Common myeloid progenitor, CD34-positive (primary cell): ENCODE data around the gene SLC22A23.

Experiments
- CTCF ChIA-PET: fragments of 350-600 bp; sonication (Branson Sonifier 250); formaldehyde crosslinking; loops from one replicate; lab custom pipeline; 2021; ENCODE audit warnings: antibody characterized with exemption; lab: Charles Lee
- POLR2A ChIA-PET: fragments of 350-600 bp; sonication (Branson Sonifier 250); formaldehyde crosslinking; loops from one replicate; lab custom pipeline; 2021; ENCODE audit warnings: antibody characterized with exemption; lab: Charles Lee
- DNase-seq, 3 donors: peaks; one replicate each; pipeline versions ENCODE4 v3.0.0 to v3.0.0-alpha.2; 2013
- H3K27ac ChIP-seq, 2 experiments: 1 replicate in 1 of 2; 2 replicates in 1 of 2; pipeline ENCODE4 v1.7.0; 2013; ENCODE audit warnings: inconsistent platforms in 2 of 2, low read length in 2 of 2, mild to moderate bottlenecking in 2 of 2, low read depth in 1 of 2, moderate library complexity in 1 of 2; ENCODE audit not compliant: severe bottlenecking in 2 of 2, insufficient read depth in 1 of 2, poor library complexity in 1 of 2
- H3K27me3 ChIP-seq, 5 experiments: replicated peaks in 2 of 5; 1 replicate in 3 of 5; 2 replicates in 2 of 5; pipeline versions ENCODE4 v1.6.1 to v1.7.0; 2013; ENCODE audit warnings: low read length in 4 of 5, mild to moderate bottlenecking in 2 of 5, moderate library complexity in 2 of 5, inconsistent platforms in 1 of 5; ENCODE audit not compliant: insufficient read depth in 5 of 5, control insufficient read depth in 4 of 5
- H3K36me3 ChIP-seq, 4 experiments: 1 replicate in 2 of 4; 2 replicates in 2 of 4; pipeline versions ENCODE4 v1.6.1 to v1.7.0; 2013; ENCODE audit warnings: low read length in 3 of 4, control low read depth in 1 of 4, mild to moderate bottlenecking in 1 of 4; ENCODE audit not compliant: control insufficient read depth in 4 of 4, insufficient read depth in 4 of 4
- H3K4me1 ChIP-seq, 4 experiments: 1 replicate in 3 of 4; 2 replicates in 1 of 4; pipeline versions ENCODE4 v1.6.1 to v1.7.1; 2013; ENCODE audit warnings: low read length in 3 of 4, mild to moderate bottlenecking in 3 of 4, control low read depth in 1 of 4, inconsistent platforms in 1 of 4, moderate library complexity in 1 of 4; ENCODE audit not compliant: control insufficient read depth in 4 of 4, insufficient read depth in 4 of 4; ENCODE audit errors: control extremely low read depth in 1 of 4
- H3K4me3 ChIP-seq, 7 experiments: 1 replicate in 4 of 7; 2 replicates in 3 of 7; pipeline versions ENCODE4 v1.5.1 to v1.7.0; 2013; ENCODE audit warnings: mild to moderate bottlenecking in 7 of 7, low read length in 6 of 7, moderate library complexity in 6 of 7, inconsistent platforms in 2 of 7, low read depth in 2 of 7, control low read depth in 1 of 7; ENCODE audit not compliant: insufficient read depth in 4 of 7, control insufficient read depth in 1 of 7; ENCODE audit errors: extremely low read depth in 1 of 7
- H3K9me3 ChIP-seq, 5 experiments: 1 replicate in 4 of 5; 2 replicates in 1 of 5; pipeline versions ENCODE4 v1.6.1 to v1.7.1; 2013; ENCODE audit warnings: low read length in 4 of 5, mild to moderate bottlenecking in 2 of 5, inconsistent platforms in 1 of 5, low read depth in 1 of 5, moderate library complexity in 1 of 5; ENCODE audit not compliant: control insufficient read depth in 4 of 5, insufficient read depth in 2 of 5; ENCODE audit errors: control extremely low read depth in 1 of 5
- WGBS: methylation state at CpG from one replicate; pipeline ENCODE4 v1.1.5; 2013; ENCODE audit not compliant: insufficient coverage; 5-methylcytosine and 5-hydroxymethylcytosine counted together

The SLC22A23 gene

DNA sequence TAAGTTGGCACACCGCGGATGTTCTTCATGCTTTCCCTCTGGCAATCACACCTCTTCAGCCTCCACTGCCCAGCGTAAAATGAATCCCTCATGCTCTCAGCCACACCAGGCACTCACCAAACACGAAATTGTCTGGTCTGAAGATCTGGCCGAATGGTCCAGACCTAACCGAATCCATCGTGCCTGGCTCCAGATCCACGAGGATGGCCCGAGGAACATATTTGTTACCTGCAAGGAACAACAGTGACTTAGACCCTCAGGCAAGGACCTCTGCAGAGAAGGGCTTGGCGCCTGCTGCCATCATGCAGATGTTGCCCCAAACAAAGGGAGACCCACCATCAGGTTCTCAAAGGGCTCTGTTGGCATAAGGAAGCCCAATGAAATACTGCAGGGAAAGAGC is 230.8 kb downstream of the SLC22A23 start:
- ChIA-PET POLR2A (no interaction called here), CTCF (interaction anchor here (1.2 kb wide), 1 partner anchor 11 kb away, joined by 3 read pairs; no protein-coding TSS in a partner anchor)
- WGBS = 85% methylated on average over 10 of the region's 10 CpGs
- Histone ChIP-seq H3K36me3 (no peaks in the 10 kb centered on the region), H3K4me3 (no peak overlapping the region), H3K4me1 (peaks cover 0 to 37% (median 30%) of the 10 kb centered on the region in 4 experiments), H3K9me3 (peaks cover 0 to 4% (median 0%) of the 10 kb centered on the region in 5 experiments), H3K27me3 (peaks cover 14 to 82% (median 38%) of the 10 kb centered on the region in 5 experiments), H3K27ac (no peak overlapping the region)
- DNase-seq = no peak

DNA sequence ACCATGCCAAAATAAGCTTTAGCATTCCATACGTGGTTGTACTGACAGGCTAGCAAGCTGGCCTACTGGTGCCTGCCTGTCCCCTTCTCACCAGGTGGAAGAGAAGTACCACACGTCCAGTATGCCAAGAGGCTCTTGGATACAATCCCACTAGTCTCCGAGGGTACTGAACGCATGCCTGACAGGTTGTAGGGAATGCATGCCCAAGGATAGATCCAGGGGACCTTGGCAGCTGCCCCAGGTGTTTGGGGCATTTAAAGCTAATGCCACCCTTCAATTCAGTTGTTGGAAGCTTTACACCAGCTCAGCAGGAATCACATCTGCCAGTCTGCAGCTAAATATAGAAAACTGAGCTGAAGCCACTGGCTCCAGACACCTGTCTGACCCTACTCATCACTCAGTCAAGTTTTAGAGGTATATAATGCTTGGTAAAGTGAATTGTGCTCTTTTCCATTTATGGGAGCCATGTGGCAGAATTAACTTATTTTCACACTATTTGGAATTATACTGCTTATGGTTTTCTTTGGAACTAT is 234.3 kb downstream of the SLC22A23 start:
- POLR2A ChIA-PET = no interaction called here
- peaks cover 0 to 12% (median 10%) of the 10 kb centered on the region in 4 experiments for H3K4me1 ChIP-seq
- CTCF ChIA-PET = interaction anchor here (1.1 kb wide), 1 partner anchor 27 kb away, joined by 3 read pairs; no protein-coding TSS in a partner anchor
- H3K36me3 ChIP-seq = no peaks in the 10 kb centered on the region
- peaks cover 0 to 4% (median 0%) of the 10 kb centered on the region in 5 experiments for H3K9me3 ChIP-seq
- H3K4me3 ChIP-seq = no peak overlapping the region
- no peak overlapping the region for H3K27ac ChIP-seq
- 93% methylated on average over 4 of the region's 4 CpGs for WGBS
- H3K27me3 ChIP-seq = peaks cover 6 to 64% (median 22%) of the 10 kb centered on the region in 5 experiments
- no peak for DNase-seq

DNA sequence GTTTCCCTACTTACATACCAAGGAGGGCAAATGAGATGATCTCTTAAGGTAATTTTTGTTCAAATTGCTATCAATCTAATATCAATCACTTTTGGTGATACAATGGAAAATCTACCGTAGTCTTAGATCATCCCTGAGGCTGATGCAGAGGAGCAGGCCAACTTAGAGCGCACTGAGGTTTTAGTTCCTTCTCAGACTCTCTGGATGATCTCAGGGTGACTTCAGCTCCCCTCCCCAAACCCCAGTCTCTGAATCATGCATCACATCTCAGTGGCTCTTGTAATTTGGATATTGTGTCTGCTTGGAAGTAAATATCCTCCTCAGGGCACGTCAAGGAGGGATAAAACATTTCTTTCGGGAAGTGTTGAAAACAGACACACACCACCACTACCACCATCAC is 235.3 kb downstream of the SLC22A23 start:
- peaks cover 0 to 2% (median under 1%) of the 10 kb centered on the region in 4 experiments for H3K4me1 ChIP-seq
- H3K9me3 ChIP-seq = peaks cover 0 to 4% (median 0%) of the 10 kb centered on the region in 5 experiments
- no peak for DNase-seq
- H3K36me3 ChIP-seq = no peaks in the 10 kb centered on the region
- CTCF ChIA-PET = interaction anchor here (0.8 kb wide), 1 partner anchor 25 kb away, joined by 3 read pairs; no protein-coding TSS in a partner anchor
- peaks cover 6 to 54% (median 16%) of the 10 kb centered on the region in 5 experiments for H3K27me3 ChIP-seq
- POLR2A ChIA-PET = no interaction called here
- H3K4me3 ChIP-seq = no peak overlapping the region
- 100% methylated on average over 2 of the region's 4 CpGs for WGBS
- H3K27ac ChIP-seq = no peak overlapping the region

DNA sequence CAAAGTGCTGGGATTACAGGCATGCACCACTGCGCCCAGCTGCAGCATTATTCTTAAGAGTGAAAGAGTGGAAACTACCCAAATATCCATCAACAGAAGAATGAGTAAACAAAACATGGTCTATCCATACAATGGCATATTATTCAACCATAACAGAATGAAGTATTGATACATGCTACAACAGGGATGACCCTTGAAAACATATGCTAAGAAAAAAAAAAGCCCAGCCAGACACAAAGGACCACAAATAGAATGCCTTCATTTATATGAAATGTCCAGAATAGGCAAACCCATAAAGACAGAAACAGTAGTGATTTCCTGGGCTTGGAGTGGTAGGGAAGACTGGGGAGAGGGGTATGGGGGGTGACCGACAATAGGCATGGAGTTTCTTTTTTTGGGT is 236.5 kb downstream of the SLC22A23 start:
- 88% methylated on average over 1 of the region's 2 CpGs for WGBS
- H3K4me1 ChIP-seq = no peaks in the 10 kb centered on the region
- no peak overlapping the region for H3K27ac ChIP-seq
- DNase-seq = no peak
- H3K27me3 ChIP-seq = peaks cover 4 to 44% (median 9%) of the 10 kb centered on the region in 5 experiments
- ChIA-PET CTCF (no interaction called here), POLR2A (no interaction called here)
- H3K4me3 ChIP-seq = no peak overlapping the region
- peaks cover 0 to 4% (median 0%) of the 10 kb centered on the region in 5 experiments for H3K9me3 ChIP-seq
- no peaks in the 10 kb centered on the region for H3K36me3 ChIP-seq
